ENCODE measurements around the gene PTK6.

Gene PTK6

GRCh38 chr20:63552481-63553249, 15.5 kb upstream of the PTK6 start:
- TF ChIP-seq CTCF (IDR thresholded peaks at IDR 0.05; ENCODE audit: control insufficient read depth, insufficient read depth, low read depth, low read length, missing control alignments): no peak
- no peak overlapping the region for H3K4me3 ChIP-seq (ENCODE audit: control insufficient read depth, low read depth, low read length)
- DNase-seq (ENCODE audit: low read depth): no peak

- DNase-seq (ENCODE audit: low read depth): no peak
- TF ChIP-seq CTCF (IDR thresholded peaks at IDR 0.05; ENCODE audit: control insufficient read depth, insufficient read depth, low read depth, low read length, missing control alignments): no peak
- no peak overlapping the region for H3K4me3 ChIP-seq (ENCODE audit: control insufficient read depth, low read depth, low read length)
Observed at GRCh38 chr20:63551068-63551467, 13.9 kb upstream of the PTK6 start.

- no peak for TF ChIP-seq CTCF (IDR thresholded peaks at IDR 0.05; ENCODE audit: control insufficient read depth, insufficient read depth, low read depth, low read length, missing control alignments)
- no peak overlapping the region for H3K4me3 ChIP-seq (ENCODE audit: control insufficient read depth, low read depth, low read length)
- DNase-seq (ENCODE audit: low read depth): no peak
Observed at GRCh38 chr20:63549679-63550282, 12.6 kb upstream of the PTK6 start.

GRCh38 chr20:63549019-63549418, 11.8 kb upstream of the PTK6 start:
- TF ChIP-seq CTCF (IDR thresholded peaks at IDR 0.05; ENCODE audit: control insufficient read depth, insufficient read depth, low read depth, low read length, missing control alignments): no peak
- H3K4me3 ChIP-seq (ENCODE audit: control insufficient read depth, low read depth, low read length): no peak overlapping the region
- DNase-seq (ENCODE audit: low read depth): no peak

GRCh38 chr20:63548542-63548941, 11.4 kb upstream of the PTK6 start:
- DNase-seq (ENCODE audit: low read depth): no peak
- no peak overlapping the region for H3K4me3 ChIP-seq (ENCODE audit: control insufficient read depth, low read depth, low read length)
- no peak for TF ChIP-seq CTCF (IDR thresholded peaks at IDR 0.05; ENCODE audit: control insufficient read depth, insufficient read depth, low read depth, low read length, missing control alignments)

GRCh38 chr20:63547725-63548480, 10.7 kb upstream of the PTK6 start, which contains the start of gene SRMS:
TSS of gene SRMS (minus strand) at chr20:63547749. CDS start at chr20:63547463, 286 bp downstream.
- TF ChIP-seq CTCF (IDR thresholded peaks at IDR 0.05; ENCODE audit: control insufficient read depth, insufficient read depth, low read depth, low read length, missing control alignments): no peak
- H3K4me3 ChIP-seq (ENCODE audit: control insufficient read depth, low read depth, low read length): no peak within 1 kb of the TSS
- no peak for DNase-seq (ENCODE audit: low read depth)
